ENCODE measurements around the gene SHB. TPM values are rescaled to one million over a fixed set of nuclear protein-coding genes. Genes with fewer than 3 reads are reported as not detected.

SHB gene
- polyA plus RNA-seq, 1 donor (not counting 4 experiments of a cell fraction or from before 2014, with no cell fraction given), result 10.9 TPM

DNA sequence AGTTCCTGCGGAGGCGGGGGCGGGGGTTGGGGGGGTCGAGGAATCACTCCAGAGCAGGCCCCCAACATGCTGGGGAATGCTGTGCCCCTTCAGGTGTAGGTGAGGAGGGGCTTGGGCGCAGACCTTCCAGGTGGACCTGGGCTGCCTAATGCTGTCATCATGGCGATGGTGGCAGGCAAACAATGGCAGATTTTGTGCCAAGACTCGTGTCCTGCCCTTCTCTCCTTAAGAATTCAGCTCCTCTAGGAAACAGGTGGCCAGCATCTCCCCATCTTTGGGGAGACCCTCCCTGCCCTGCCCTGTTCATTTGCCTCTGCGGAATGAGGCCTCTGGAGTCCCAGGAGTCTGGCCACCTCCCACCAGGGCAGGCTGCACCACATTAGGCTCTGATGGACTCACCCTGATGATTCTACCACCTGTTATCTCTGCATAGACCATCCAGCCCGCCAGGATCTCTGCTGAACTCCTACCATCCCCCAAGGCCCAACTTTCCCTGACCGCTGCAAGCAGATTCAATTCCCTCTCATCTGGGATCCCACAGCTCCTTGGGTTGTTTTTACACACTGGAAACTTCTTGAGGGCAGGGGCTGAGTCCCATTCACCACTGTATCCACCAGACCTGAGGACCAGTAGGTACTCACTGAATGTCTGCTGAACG is 154.2 kb downstream of the SHB start:
- peaks cover 16 to 17% of the 10 kb centered on the region in 2 experiments for H3K36me3 ChIP-seq (ENCODE audit: control insufficient read depth in 2 of 2, extremely low read depth in 1 of 2, insufficient read depth in 2 of 2, low read length in 2 of 2)
- no peaks in the 10 kb centered on the region for H3K9me3 ChIP-seq (ENCODE audit: control insufficient read depth, low read depth, low read length)
- peaks cover 8% of the 10 kb centered on the region for H3K4me1 ChIP-seq (ENCODE audit: control insufficient read depth, extremely low read depth, insufficient read depth, low read length)
- DNase-seq (ENCODE audit: low read depth, low spot score) (no peak), FAIRE-seq (no peak)
- TF ChIP-seq EZH2 (IDR thresholded peaks at IDR 0.05; ENCODE audit: low read length), result no peak
- TF ChIP-seq, protein P1, sequence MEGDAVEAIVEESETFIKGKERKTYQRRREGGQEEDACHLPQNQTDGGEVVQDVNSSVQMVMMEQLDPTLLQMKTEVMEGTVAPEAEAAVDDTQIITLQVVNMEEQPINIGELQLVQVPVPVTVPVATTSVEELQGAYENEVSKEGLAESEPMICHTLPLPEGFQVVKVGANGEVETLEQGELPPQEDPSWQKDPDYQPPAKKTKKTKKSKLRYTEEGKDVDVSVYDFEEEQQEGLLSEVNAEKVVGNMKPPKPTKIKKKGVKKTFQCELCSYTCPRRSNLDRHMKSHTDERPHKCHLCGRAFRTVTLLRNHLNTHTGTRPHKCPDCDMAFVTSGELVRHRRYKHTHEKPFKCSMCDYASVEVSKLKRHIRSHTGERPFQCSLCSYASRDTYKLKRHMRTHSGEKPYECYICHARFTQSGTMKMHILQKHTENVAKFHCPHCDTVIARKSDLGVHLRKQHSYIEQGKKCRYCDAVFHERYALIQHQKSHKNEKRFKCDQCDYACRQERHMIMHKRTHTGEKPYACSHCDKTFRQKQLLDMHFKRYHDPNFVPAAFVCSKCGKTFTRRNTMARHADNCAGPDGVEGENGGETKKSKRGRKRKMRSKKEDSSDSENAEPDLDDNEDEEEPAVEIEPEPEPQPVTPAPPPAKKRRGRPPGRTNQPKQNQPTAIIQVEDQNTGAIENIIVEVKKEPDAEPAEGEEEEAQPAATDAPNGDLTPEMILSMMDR (optimal IDR thresholded peaks at IDR 0.05 in 1 of 3, IDR thresholded peaks at IDR 0.05 in 1 of 3, conservative IDR thresholded peaks at IDR 0.05 in 1 of 3; ENCODE audit: extremely low read depth in 1 of 3, insufficient read depth in 2 of 3, low read length in 3 of 3), result no peak
- dilution Hi-C loops (cut with MboI; ENCODE audit: extremely low pct_ligation_motif_present, low sequenced_read_pairs), result no loop called here
- H3K27me3 ChIP-seq (ENCODE audit: control insufficient read depth, extremely low read depth, insufficient read depth, low read length), result no peaks in the 10 kb centered on the region
- no peak overlapping the region for H2AFZ ChIP-seq (ENCODE audit: control insufficient read depth, low read length)
- H3K79me2 ChIP-seq (ENCODE audit: control insufficient read depth, insufficient read depth, low read length), result no peaks in the 10 kb centered on the region
- no peak overlapping the region for H3K4me2 ChIP-seq (ENCODE audit: control insufficient read depth, extremely low read depth, insufficient read depth, low read depth, low read length)
- H4K20me1 ChIP-seq (ENCODE audit: control insufficient read depth, extremely low read depth, insufficient read depth, low read length), result no peaks in the 10 kb centered on the region
- no peak overlapping the region for H3K4me3 ChIP-seq (ENCODE audit: control insufficient read depth in 2 of 3, extremely low read depth in 1 of 3, insufficient read depth in 2 of 3, low read depth in 1 of 3, low read length in 3 of 3)
- H3K27ac ChIP-seq (ENCODE audit: control insufficient read depth, insufficient read depth, low read length), result no peak overlapping the region
- no peak overlapping the region for H3K9ac ChIP-seq (ENCODE audit: control insufficient read depth, extremely low read depth, insufficient read depth, low read length)
- no peaks in the 10 kb centered on the region for H3K9me1 ChIP-seq (ENCODE audit: control insufficient read depth, extremely low read depth, insufficient read depth, low read length)

DNA sequence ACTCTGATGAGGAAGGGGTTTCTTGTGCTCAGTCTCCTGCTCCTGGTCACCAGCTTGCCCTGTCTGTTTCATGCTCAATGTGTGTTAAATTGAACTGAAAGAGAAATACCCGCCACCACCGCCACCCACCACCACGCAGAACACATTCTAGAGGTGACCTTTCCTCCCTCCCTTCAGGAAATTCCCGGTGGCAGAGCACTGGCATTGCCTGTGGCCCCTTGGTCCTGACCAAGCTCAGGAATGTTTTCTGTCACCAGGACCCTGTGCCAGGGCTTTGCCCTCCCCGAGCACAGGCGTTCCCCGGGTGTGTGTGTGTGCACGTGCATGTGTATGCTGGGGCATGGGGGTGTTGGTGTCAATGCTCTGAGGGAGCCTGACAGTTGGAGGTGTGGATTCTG is 154.9 kb downstream of the SHB start:
- Histone ChIP-seq H3K36me3 (ENCODE audit: control insufficient read depth in 2 of 2, extremely low read depth in 1 of 2, insufficient read depth in 2 of 2, low read length in 2 of 2) (peaks cover 13 to 16% of the 10 kb centered on the region in 2 experiments), H3K27me3 (ENCODE audit: control insufficient read depth, extremely low read depth, insufficient read depth, low read length) (no peaks in the 10 kb centered on the region), H3K9me1 (ENCODE audit: control insufficient read depth, extremely low read depth, insufficient read depth, low read length) (no peaks in the 10 kb centered on the region), H3K79me2 (ENCODE audit: control insufficient read depth, insufficient read depth, low read length) (no peaks in the 10 kb centered on the region), H3K9ac (ENCODE audit: control insufficient read depth, extremely low read depth, insufficient read depth, low read length) (no peak overlapping the region), H3K9me3 (ENCODE audit: control insufficient read depth, low read depth, low read length) (no peaks in the 10 kb centered on the region), H4K20me1 (ENCODE audit: control insufficient read depth, extremely low read depth, insufficient read depth, low read length) (no peaks in the 10 kb centered on the region), H3K4me1 (ENCODE audit: control insufficient read depth, extremely low read depth, insufficient read depth, low read length) (peaks cover 8% of the 10 kb centered on the region), H3K27ac (ENCODE audit: control insufficient read depth, insufficient read depth, low read length) (no peak overlapping the region), H2AFZ (ENCODE audit: control insufficient read depth, low read length) (no peak overlapping the region), H3K4me2 (ENCODE audit: control insufficient read depth, extremely low read depth, insufficient read depth, low read depth, low read length) (no peak overlapping the region), H3K4me3 (ENCODE audit: control insufficient read depth in 2 of 3, extremely low read depth in 1 of 3, insufficient read depth in 2 of 3, low read depth in 1 of 3, low read length in 3 of 3) (no peak overlapping the region)
- FAIRE-seq (no peak), DNase-seq (ENCODE audit: low read depth, low spot score) (no peak)
- no peak for TF ChIP-seq EZH2 (IDR thresholded peaks at IDR 0.05; ENCODE audit: low read length)
- TF ChIP-seq, protein P1 (optimal IDR thresholded peaks at IDR 0.05 in 1 of 3, IDR thresholded peaks at IDR 0.05 in 1 of 3, conservative IDR thresholded peaks at IDR 0.05 in 1 of 3; ENCODE audit: extremely low read depth in 1 of 3, insufficient read depth in 2 of 3, low read length in 3 of 3), result no peak
- dilution Hi-C loops (cut with MboI; ENCODE audit: extremely low pct_ligation_motif_present, low sequenced_read_pairs), result no loop called here
